Neutrophil (primary cell): Measurements from ENCODE around the gene NEURL2.
"Not testable (repeated sequence)": the region's sequence is repeated elsewhere in the genome, so short reads cannot be mapped to it uniquely, and the experiment has no call there.

Experiments used
- H3K27ac ChIP-seq: fragments of 200-600 bp; sonication (generic); 2 replicates; pipeline ENCODE4 v1.5.1; 2016; ENCODE audit warnings: mild to moderate bottlenecking, moderate library complexity
- H3K27me3 ChIP-seq: fragments of 200-600 bp; sonication (generic); 2 replicates; pipeline ENCODE4 v1.6.0; 2016; ENCODE audit warnings: mild to moderate bottlenecking
- H3K36me3 ChIP-seq: fragments of 200-600 bp; sonication (generic); 2 replicates; pipeline ENCODE4 v1.5.1; 2017
- H3K4me1 ChIP-seq, 2 experiments: fragments of 200-600 bp in 1 of 2; sonication (generic) in 1 of 2; 1 replicate in 1 of 2; 2 replicates in 1 of 2; pipeline versions ENCODE4 v1.5.1 to v1.6.1; 2013 to 2016; ENCODE audit warnings: low read depth in 1 of 2, low read length in 1 of 2, mild to moderate bottlenecking in 1 of 2, moderate library complexity in 1 of 2; ENCODE audit not compliant: control insufficient read depth in 1 of 2, insufficient read depth in 1 of 2
- H3K4me3 ChIP-seq, 2 experiments: fragments of 200-600 bp in 1 of 2; sonication (generic) in 1 of 2; 1 replicate in 1 of 2; 2 replicates in 1 of 2; pipeline ENCODE4 v1.5.1; 2013 to 2016; ENCODE audit warnings: low read depth in 1 of 2, low read length in 1 of 2, mild to moderate bottlenecking in 1 of 2, moderate library complexity in 1 of 2
- H3K9me3 ChIP-seq: fragments of 200-600 bp; sonication (generic); 2 replicates; pipeline ENCODE4 v1.5.1; 2016
- CTCF ChIP-seq: fragments of 200-600 bp; sonication (generic); IDR thresholded peaks from 2 replicates; pipeline ENCODE4 v1.5.1; 2016; ENCODE audit warnings: antibody characterized with exemption

NEURL2 gene

DNA sequence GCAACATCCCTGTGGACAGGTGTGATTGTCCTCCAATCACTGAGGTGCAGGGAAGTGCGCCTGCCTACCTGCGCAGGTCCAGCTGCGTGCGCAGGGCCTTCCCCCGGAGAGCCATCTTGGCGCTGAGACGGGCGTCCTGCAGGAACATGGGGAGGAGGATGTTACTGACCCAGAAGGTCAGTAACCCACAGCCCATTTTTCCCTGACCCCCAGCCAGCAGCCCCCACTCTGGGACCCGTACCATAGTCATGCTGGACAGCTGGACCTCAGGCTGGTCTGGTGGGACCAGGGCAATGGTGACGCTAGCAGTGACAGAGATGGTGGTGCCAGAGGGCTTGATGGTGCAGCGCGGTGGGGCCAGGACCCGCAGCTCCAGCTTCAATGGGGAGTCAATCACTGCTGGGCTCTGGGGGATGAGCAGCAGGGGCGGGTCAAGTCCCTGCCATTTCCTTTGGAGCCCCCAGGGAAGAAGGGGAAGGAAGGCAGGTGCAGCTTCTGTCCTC lies 11.2 kb upstream of the NEURL2 start:
- Histone ChIP-seq H3K9me3 (no peaks in the 10 kb centered on the region), H3K4me1 (peaks cover 0 to 8% of the 10 kb centered on the region in 2 experiments), H3K27me3 (no peaks in the 10 kb centered on the region), H3K27ac (no peak overlapping the region), H3K36me3 (peaks cover 29% of the 10 kb centered on the region), H3K4me3 (no peak overlapping the region)
- no peak for TF ChIP-seq CTCF

- peaks cover 38% of the 10 kb centered on the region for H3K36me3 ChIP-seq
- not testable (repeated sequence) for H3K4me1 ChIP-seq, H3K4me3 ChIP-seq, H3K27me3 ChIP-seq, H3K9me3 ChIP-seq, H3K27ac ChIP-seq
Measured at GRCh38 chr20:45901332-45901731, 10.3 kb upstream of the NEURL2 start.

DNA sequence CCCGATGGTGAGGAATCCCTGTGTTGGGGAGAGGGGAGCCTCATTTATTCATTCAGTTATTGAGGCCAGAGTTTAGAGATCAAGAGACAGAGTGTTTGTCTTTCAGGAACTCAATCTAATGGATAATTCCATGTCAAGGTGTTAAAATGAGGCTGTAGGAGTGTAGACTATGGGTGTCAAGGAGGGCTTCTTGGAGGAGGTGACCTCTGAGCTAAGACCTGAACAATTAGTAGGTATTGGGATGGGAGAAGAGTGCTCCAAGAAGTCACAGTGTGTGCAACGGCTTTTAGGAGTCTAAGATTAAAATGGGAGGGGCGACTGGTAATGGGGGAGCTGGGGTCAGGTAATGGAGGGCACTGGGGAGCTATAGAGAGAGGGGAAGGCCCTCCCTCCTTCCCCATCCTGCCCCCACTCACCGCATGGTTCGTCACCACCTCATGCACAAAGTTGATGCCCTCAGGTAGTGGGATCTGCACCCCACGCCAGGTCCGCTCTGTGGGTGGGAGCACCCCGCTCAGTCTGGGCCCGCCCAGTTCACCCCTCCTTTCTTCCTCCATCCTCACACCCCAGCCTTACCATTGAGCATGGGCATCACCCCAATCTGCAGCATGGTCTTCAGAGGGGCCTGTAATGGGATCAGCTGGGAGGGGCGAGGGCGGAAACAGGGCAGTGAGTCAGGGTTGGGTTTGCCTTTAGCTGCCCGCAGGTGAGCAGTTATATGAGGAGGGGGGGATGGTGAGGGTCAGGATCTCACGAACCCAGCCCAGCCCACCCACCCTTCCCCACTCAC lies 8.2 kb upstream of the NEURL2 start:
- Histone ChIP-seq H3K4me3 (no peak overlapping the region), H3K27ac (no peak overlapping the region), H3K4me1 (peaks cover 4 to 6% of the 10 kb centered on the region in 2 experiments)

DNA sequence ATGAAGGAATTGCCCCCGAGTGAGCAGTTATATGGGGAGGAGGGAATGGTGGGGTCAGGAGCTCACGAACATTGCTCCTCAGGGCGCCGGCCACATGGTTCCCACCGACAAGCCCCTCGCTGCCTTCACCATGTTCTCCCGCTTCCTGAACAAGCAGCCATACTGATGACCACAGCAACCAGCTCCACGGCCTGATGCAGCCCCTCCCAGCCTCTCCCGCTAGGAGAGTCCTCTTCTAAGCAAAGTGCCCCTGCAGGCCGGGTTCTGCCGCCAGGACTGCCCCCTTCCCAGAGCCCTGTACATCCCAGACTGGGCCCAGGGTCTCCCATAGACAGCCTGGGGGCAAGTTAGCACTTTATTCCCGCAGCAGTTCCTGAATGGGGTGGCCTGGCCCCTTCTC lies 7.3 kb upstream of the NEURL2 start:
- H3K27ac ChIP-seq: no peak overlapping the region
- no peaks in the 10 kb centered on the region for H3K27me3 ChIP-seq
- TF ChIP-seq CTCF: no peak
- peaks cover 64% of the 10 kb centered on the region for H3K36me3 ChIP-seq
- H3K9me3 ChIP-seq: no peaks in the 10 kb centered on the region
- no peak overlapping the region for H3K4me3 ChIP-seq
- peaks cover 13 to 14% of the 10 kb centered on the region in 2 experiments for H3K4me1 ChIP-seq

More for the DNA sequence above, 8.2 kb upstream of the NEURL2 start:
- H3K9me3 ChIP-seq: no peaks in the 10 kb centered on the region
- TF ChIP-seq CTCF: no peak
- no peaks in the 10 kb centered on the region for H3K27me3 ChIP-seq
- peaks cover 56% of the 10 kb centered on the region for H3K36me3 ChIP-seq

DNA sequence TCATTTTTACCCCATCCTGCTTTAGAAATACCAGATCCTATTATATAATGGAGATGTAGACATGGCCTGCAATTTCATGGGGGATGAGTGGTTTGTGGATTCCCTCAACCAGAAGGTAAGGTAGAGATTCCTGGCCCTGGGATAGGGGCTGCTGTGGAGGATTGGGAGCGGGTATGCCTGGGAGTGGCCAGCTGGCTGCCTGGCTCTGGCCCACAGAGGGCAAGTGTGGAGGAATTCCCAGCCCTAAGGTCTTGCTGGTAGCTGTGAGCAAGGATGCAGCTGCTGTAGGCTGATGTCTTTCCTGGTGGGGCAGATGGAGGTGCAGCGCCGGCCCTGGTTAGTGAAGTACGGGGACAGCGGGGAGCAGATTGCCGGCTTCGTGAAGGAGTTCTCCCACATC lies 6.7 kb upstream of the NEURL2 start:
- Histone ChIP-seq H3K36me3 (peaks cover 64% of the 10 kb centered on the region), H3K27me3 (no peaks in the 10 kb centered on the region), H3K27ac (no peak overlapping the region), H3K4me3 (no peak overlapping the region), H3K9me3 (no peaks in the 10 kb centered on the region), H3K4me1 (peaks cover 19 to 20% of the 10 kb centered on the region in 2 experiments)
- TF ChIP-seq CTCF: no peak

GRCh38 chr20:45897289-45897688 lies 6.3 kb upstream of the NEURL2 start:
- Histone ChIP-seq H3K27me3 (no peaks in the 10 kb centered on the region), H3K4me1 (peaks cover 23 to 24% of the 10 kb centered on the region in 2 experiments), H3K27ac (no peak overlapping the region), H3K4me3 (no peak overlapping the region), H3K36me3 (peaks cover 64% of the 10 kb centered on the region), H3K9me3 (no peaks in the 10 kb centered on the region)
- no peak for TF ChIP-seq CTCF
